H9 (cell line): ENCODE measurements around the gene FBXL19. TPM values are rescaled to one million over a fixed set of nuclear protein-coding genes. Genes with fewer than 3 reads are reported as not detected.

ENCODE experiments used
- DNase-seq: peaks from one replicate; pipeline ENCODE4 v3.0.0-alpha.2; 2017
- H2AFZ ChIP-seq: one replicate; pipeline ENCODE4 v1.6.1; 2013; ENCODE audit warnings: mild to moderate bottlenecking, low read length, control low read depth, moderate library complexity
- H2AK5ac ChIP-seq: 2 replicates; pipeline ENCODE4 v1.6.1; 2013; ENCODE audit warnings: low read length, control low read depth, mixed read lengths; ENCODE audit not compliant: insufficient read length
- H2BK120ac ChIP-seq: one replicate; pipeline ENCODE4 v1.6.1; 2013; ENCODE audit warnings: low read depth, mild to moderate bottlenecking, low read length, control low read depth, inconsistent platforms; ENCODE audit not compliant: poor library complexity, severe bottlenecking
- H2BK12ac ChIP-seq: 2 replicates; pipeline ENCODE4 v1.6.1; 2013; ENCODE audit warnings: low read length, control low read depth, mixed read lengths, low read depth; ENCODE audit not compliant: insufficient read length
- H2BK15ac ChIP-seq: 2 replicates; pipeline ENCODE4 v1.6.1; 2013; ENCODE audit warnings: low read depth, low read length, control low read depth
- H2BK20ac ChIP-seq: one replicate; pipeline ENCODE4 v1.6.1; 2013; ENCODE audit warnings: low read depth, mild to moderate bottlenecking, low read length, control low read depth, inconsistent platforms; ENCODE audit not compliant: poor library complexity, severe bottlenecking
- H2BK5ac ChIP-seq: 2 replicates; pipeline ENCODE4 v1.6.1; 2013; ENCODE audit warnings: low read length, control low read depth, mixed read lengths; ENCODE audit not compliant: insufficient read length
- H3K14ac ChIP-seq: 2 replicates; pipeline ENCODE4 v1.6.1; 2013; ENCODE audit warnings: low read length, control low read depth; ENCODE audit not compliant: insufficient read depth
- H3K18ac ChIP-seq: 2 replicates; pipeline ENCODE4 v1.6.1; 2013; ENCODE audit warnings: low read depth, mild to moderate bottlenecking, mixed read lengths, low read length, control low read depth; ENCODE audit not compliant: insufficient read length
- H3K23ac ChIP-seq: 2 replicates; pipeline ENCODE4 v1.6.1; 2013; ENCODE audit warnings: low read length, control low read depth, mixed read lengths, low read depth; ENCODE audit not compliant: insufficient read length
- H3K23me2 ChIP-seq: 2 replicates; pipeline ENCODE4 v1.6.1; 2013; ENCODE audit warnings: low read depth, mild to moderate bottlenecking, mixed read lengths, low read length, control low read depth; ENCODE audit not compliant: insufficient read length, poor library complexity, severe bottlenecking
- H3K27ac ChIP-seq: 2 replicates; pipeline ENCODE4 v1.5.1; 2013; ENCODE audit warnings: low read length, control low read depth, mixed read lengths, low read depth; ENCODE audit not compliant: insufficient read length
- H3K27me3 ChIP-seq: 2 replicates; pipeline ENCODE4 v1.6.1; 2013; ENCODE audit warnings: low read length, control low read depth, inconsistent platforms; ENCODE audit not compliant: insufficient read depth
- H3K4ac ChIP-seq: 2 replicates; pipeline ENCODE4 v1.6.1; 2013; ENCODE audit warnings: low read depth, mild to moderate bottlenecking, control low read depth, inconsistent platforms, low read length, moderate library complexity
- H3K4me1 ChIP-seq: 2 replicates; pipeline ENCODE4 v1.6.1; 2013; ENCODE audit warnings: low read length, control low read depth, inconsistent platforms; ENCODE audit not compliant: insufficient read depth
- H3K4me2 ChIP-seq: 2 replicates; pipeline ENCODE4 v1.6.1; 2013; ENCODE audit warnings: low read length, control low read depth, mixed read lengths; ENCODE audit not compliant: insufficient read length, insufficient read depth
- H3K56ac ChIP-seq: 2 replicates; pipeline ENCODE4 v1.6.1; 2013; ENCODE audit warnings: low read depth, mild to moderate bottlenecking, mixed read lengths, low read length, control low read depth; ENCODE audit not compliant: insufficient read length
- H3K79me1 ChIP-seq: 2 replicates; pipeline ENCODE4 v1.6.1; 2013; ENCODE audit warnings: low read depth, mild to moderate bottlenecking, moderate library complexity, low read length, control low read depth, inconsistent platforms; ENCODE audit not compliant: insufficient read depth, poor library complexity, severe bottlenecking
- H3K79me2 ChIP-seq: 2 replicates; pipeline ENCODE4 v1.6.1; 2013; ENCODE audit warnings: low read length, control low read depth, inconsistent platforms; ENCODE audit not compliant: insufficient read depth
- H3K9ac ChIP-seq: 2 replicates; pipeline ENCODE4 v1.6.1; 2013; ENCODE audit warnings: low read length, control low read depth, mixed read lengths; ENCODE audit not compliant: insufficient read length; ENCODE audit errors: extremely low read depth
- H3K9me3 ChIP-seq: one replicate; pipeline ENCODE4 v1.6.1; 2013; ENCODE audit warnings: low read depth, low read length, inconsistent platforms; ENCODE audit not compliant: control insufficient read depth
- H3T11ph ChIP-seq: one replicate; pipeline ENCODE4 v1.6.1; 2013; ENCODE audit warnings: mild to moderate bottlenecking, low read length, control low read depth, inconsistent platforms
- H4K20me1 ChIP-seq: one replicate; pipeline ENCODE4 v1.6.1; 2013; ENCODE audit not compliant: control insufficient read depth, insufficient read length, insufficient read depth
- H4K5ac ChIP-seq: 2 replicates; pipeline ENCODE4 v1.6.1; 2013; ENCODE audit warnings: low read depth, mild to moderate bottlenecking, mixed read lengths, low read length, control low read depth; ENCODE audit not compliant: insufficient read length
- H4K8ac ChIP-seq: replicated peaks from 2 replicates; pipeline ENCODE4 v1.6.1; 2013; ENCODE audit warnings: low read length, control low read depth, mixed read lengths, low read depth; ENCODE audit not compliant: insufficient read length
- H4K91ac ChIP-seq: 2 replicates; pipeline ENCODE4 v1.6.1; 2013; ENCODE audit warnings: low read depth, mild to moderate bottlenecking, moderate library complexity, mixed read lengths, low read length, control low read depth; ENCODE audit not compliant: insufficient read length
- H3K27ac Mint-ChIP-seq, 3 experiments: 2 replicates in 2 of 3; 3 replicates in 1 of 3; pipeline ENCODE4 v1.8.0; 2020 to 2021; ENCODE audit warnings: mixed read lengths in 3 of 3, mild to moderate bottlenecking in 1 of 3, moderate library complexity in 1 of 3
- H3K27me3 Mint-ChIP-seq: 2 replicates; pipeline ENCODE4 v1.8.0; 2021; ENCODE audit warnings: low read depth, mild to moderate bottlenecking, moderate library complexity, mixed read lengths
- H3K36me3 Mint-ChIP-seq, 3 experiments: 2 replicates in 2 of 3; 3 replicates in 1 of 3; pipeline ENCODE4 v1.8.0; 2020 to 2021; ENCODE audit warnings: low read depth in 3 of 3, mixed read lengths in 3 of 3; ENCODE audit not compliant: insufficient read depth in 1 of 3
- H3K4me1 Mint-ChIP-seq, 2 experiments: 2 replicates each; pipeline ENCODE4 v1.8.0; 2020; ENCODE audit warnings: mixed read lengths in 2 of 2
- H3K4me3 Mint-ChIP-seq, 2 experiments: 2 replicates in 1 of 2; 3 replicates in 1 of 2; pipeline ENCODE4 v1.8.0; 2020 to 2021; ENCODE audit warnings: mild to moderate bottlenecking in 2 of 2, mixed read lengths in 2 of 2, moderate library complexity in 1 of 2
- H3K9me3 Mint-ChIP-seq, 2 experiments: 2 replicates in 1 of 2; 3 replicates in 1 of 2; pipeline ENCODE4 v1.8.0; 2020; ENCODE audit warnings: mild to moderate bottlenecking in 2 of 2, mixed read lengths in 2 of 2, moderate library complexity in 1 of 2
- CTCF ChIP-seq: fragments of 200-600 bp; sonication (generic); conservative IDR thresholded peaks from 3 replicates; pipeline ENCODE4 v1.8.0; 2021; ENCODE audit warnings: antibody characterized with exemption, mild to moderate bottlenecking
- WGBS: extraction: QIAGEN DNeasy Blood & Tissue Kit; methylation state at CpG from one replicate; pipeline ENCODE4 v1.1.7; 2013; ENCODE audit warnings: missing lambda C conversion rate, low lambda C conversion rate, mixed read lengths; ENCODE audit not compliant: insufficient read length; ENCODE audit errors: extremely low coverage; 5-methylcytosine and 5-hydroxymethylcytosine counted together
- total RNA-seq: library from RNA; stranded (reverse); gene quantifications from 2 replicates; pipeline ENCODE4 v1.2.1, GENCODE V29; 2021

Gene FBXL19
- total RNA-seq, 1 experiment from 2014 or later: 66.8 TPM

GRCh38 chr16:30954993-30955392, 31.6 kb downstream of the FBXL19 start:
- Histone ChIP-seq H4K20me1 (no peaks in the 10 kb centered on the region), H3K4me2 (no peak overlapping the region), H3K79me2 (no peaks in the 10 kb centered on the region; the same call in 1 of the 2 replicates), H2BK15ac (no peak overlapping the region), H3K79me1 (peaks cover 4% of the 10 kb centered on the region), H3K56ac (no peak overlapping the region), H3K18ac (no peak overlapping the region), H2AK5ac (no peak overlapping the region), H3K23ac (no peak overlapping the region), H4K91ac (no peak overlapping the region), H3K9me3 (no peaks in the 10 kb centered on the region), H4K8ac (no peak overlapping the region), H3T11ph (no peak overlapping the region), H4K5ac (no peak overlapping the region), H2AFZ (no peak overlapping the region), H2BK20ac (no peak overlapping the region), H3K23me2 (peaks cover 3% of the 10 kb centered on the region), H2BK12ac (no peak overlapping the region), H3K4ac (no peak overlapping the region), H3K14ac (no peak overlapping the region), H2BK5ac (no peak overlapping the region), H3K27me3 (no peaks in the 10 kb centered on the region), H3K4me1 (no peaks in the 10 kb centered on the region), H2BK120ac (no peak overlapping the region), H3K27ac (no peak overlapping the region), H3K9ac (no peak overlapping the region)
- no peak for DNase-seq
- TF ChIP-seq CTCF: no peak
- no CpG with 5 or more reads among the region's 8 CpGs for WGBS
- H3K27me3 Mint-ChIP-seq: peaks cover 4% of the 10 kb centered on the region; the same call in 1 of the 2 replicates
- H3K4me1 Mint-ChIP-seq: peaks cover 13 to 21% of the 10 kb centered on the region in 2 experiments
- H3K4me3 Mint-ChIP-seq: no peak overlapping the region
- no peak overlapping the region for H3K27ac Mint-ChIP-seq
- H3K36me3 Mint-ChIP-seq: peaks cover 11 to 17% (median 12%) of the 10 kb centered on the region in 3 experiments; a peak in 6 of 7 replicates
- H3K9me3 Mint-ChIP-seq: no peaks in the 10 kb centered on the region
